Measurements from ENCODE around the gene ADGRG1.
"Not testable (repeated sequence)": the region's sequence is repeated elsewhere in the genome, so short reads cannot be mapped to it uniquely, and the experiment has no call there.

ADGRG1 gene

GRCh38 chr16:57668630-57669475 lies 40.4 kb downstream of the ADGRG1 start (continued):
- no peak for TF ChIP-seq ZBTB11 (tag by site-specific recombination; conservative IDR thresholded peaks at IDR 0.05; ENCODE audit: low read depth)
- TF ChIP-seq ZFP41 (tag by site-specific recombination; IDR thresholded peaks at IDR 0.05; ENCODE audit: borderline replicate concordance) = no peak
- TF ChIP-seq ZNF121 (tag by site-specific recombination; IDR thresholded peaks at IDR 0.05) = no peak

GRCh38 chr16:57669476-57670162 lies 41.2 kb downstream of the ADGRG1 start:
- Histone ChIP-seq H3K27ac (ENCODE audit: extremely low read depth, low read depth, low read length) (no peak overlapping the region), H3K36me3 (ENCODE audit: control insufficient read depth in 2 of 2, insufficient read depth in 1 of 2, low read length in 2 of 2) (no peaks in the 10 kb centered on the region), H3K9me3 (ENCODE audit: control insufficient read depth, insufficient read depth, low read depth, low read length) (no peaks in the 10 kb centered on the region), H3K4me1 (ENCODE audit: control insufficient read depth, insufficient read depth, low read length) (no peaks in the 10 kb centered on the region), H3K4me3 (ENCODE audit: low read depth, low read length) (no peak overlapping the region)
- ChIA-PET CTCF (interaction anchor here (0.7 to 1.3 kb wide), 2 partner anchors 20 to 21 kb away, joined by 3 to 5 read pairs; no protein-coding TSS in a partner anchor), POLR2A (no interaction called here)
- no peak for TF ChIP-seq GLI4 (tag by site-specific recombination; IDR thresholded peaks at IDR 0.05)
- no peak for TF ChIP-seq PRDM1 (tag by site-specific recombination; IDR thresholded peaks at IDR 0.05)

GRCh38 chr16:57670196-57670595 lies 41.8 kb downstream of the ADGRG1 start:
- Histone ChIP-seq H3K27ac (ENCODE audit: extremely low read depth, low read depth, low read length) (no peak overlapping the region), H3K9me3 (ENCODE audit: control insufficient read depth, insufficient read depth, low read depth, low read length) (no peaks in the 10 kb centered on the region), H3K36me3 (ENCODE audit: control insufficient read depth in 2 of 2, insufficient read depth in 1 of 2, low read length in 2 of 2) (no peaks in the 10 kb centered on the region), H3K4me1 (ENCODE audit: control insufficient read depth, insufficient read depth, low read length) (no peaks in the 10 kb centered on the region), H3K4me3 (ENCODE audit: low read depth, low read length) (no peak overlapping the region)
- ChIA-PET CTCF (interaction anchor here (1.3 kb wide), 1 partner anchor 20 kb away, joined by 5 read pairs; no protein-coding TSS in a partner anchor), POLR2A (no interaction called here)
- TF ChIP-seq ZNF398 (tag by site-specific recombination; IDR thresholded peaks at IDR 0.05) (0 out of 2 replicates have a peak, but pooled peaks have one; percentile 24), ZNF362 (tag by site-specific recombination; IDR thresholded peaks at IDR 0.05) (no peak)

- POLR2A ChIA-PET; H3K4me1 ChIP-seq (ENCODE audit: control insufficient read depth, insufficient read depth, low read length); H3K36me3 ChIP-seq (ENCODE audit: control insufficient read depth in 2 of 2, insufficient read depth in 1 of 2, low read length in 2 of 2); H3K27ac ChIP-seq (ENCODE audit: extremely low read depth, low read depth, low read length); H3K9me3 ChIP-seq (ENCODE audit: control insufficient read depth, insufficient read depth, low read depth, low read length); H3K4me3 ChIP-seq (ENCODE audit: low read depth, low read length): not testable (repeated sequence)
- CTCF ChIA-PET = interaction anchor here (0.6 to 1.8 kb wide), 2 partner anchors 15 to 413 kb away, joined by 3 to 4 read pairs; no protein-coding TSS in a partner anchor
Measured at GRCh38 chr16:57671451-57671850, 43.0 kb downstream of the ADGRG1 start.
